Testis (tissue), 2 donors: Measurements from ENCODE around the gene FBH1.

Experiments used
- CTCF ChIP-seq, 3 experiments: fragments of 450-650 bp in 2 of 3; fragments of 200-600 bp in 1 of 3; sonication (generic) in 1 of 3; IDR thresholded peaks; one replicate each; pipeline ENCODE4 v1.5.1; 2016 to 2019; ENCODE audit warnings: antibody characterized with exemption in 3 of 3, mild to moderate bottlenecking in 2 of 3, moderate library complexity in 1 of 3
- POLR2A ChIP-seq: fragments of 450-650 bp; IDR thresholded peaks from one replicate; pipeline ENCODE4 v1.6.1; 2017; ENCODE audit warnings: antibody characterized with exemption, mild to moderate bottlenecking, moderate library complexity

GRCh38 chr10:5917305-5917704 lies 27.3 kb downstream of the FBH1 start:
- TF ChIP-seq POLR2A (no peak), CTCF (IDR thresholded peaks at IDR 0.05) (no peak)
